ENCODE results near the gene KAT6B.
A peak's percentile ranks its signal among the peaks of the same experiment; 100 is the strongest.

The KAT6B gene

DNA sequence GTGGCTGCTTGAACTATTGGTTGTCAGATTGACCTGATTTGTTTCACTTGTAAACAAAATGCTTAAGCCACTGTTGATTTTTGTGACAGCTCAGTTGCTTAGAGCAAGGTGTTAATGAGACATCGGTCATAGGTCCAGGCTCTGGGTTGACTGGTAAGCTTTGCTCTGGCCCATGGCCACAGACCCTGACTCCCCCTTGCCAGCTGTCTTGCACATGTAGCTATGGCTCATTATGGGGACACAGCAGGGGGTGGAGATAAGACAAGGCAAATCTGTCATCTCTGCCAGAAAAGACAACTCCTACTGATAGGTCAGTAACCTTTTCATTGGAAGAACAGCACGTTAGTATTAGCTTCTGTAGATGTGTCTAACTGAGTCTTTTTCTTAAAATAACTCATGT lies 95.3 kb downstream of the KAT6B start:
- no peak for DNase-seq (ENCODE audit: low read depth)

- DNase-seq (ENCODE audit: low read depth), result peak; percentile 49
Observed at GRCh38 chr10:74922921-74923320, 96.5 kb downstream of the KAT6B start.

DNA sequence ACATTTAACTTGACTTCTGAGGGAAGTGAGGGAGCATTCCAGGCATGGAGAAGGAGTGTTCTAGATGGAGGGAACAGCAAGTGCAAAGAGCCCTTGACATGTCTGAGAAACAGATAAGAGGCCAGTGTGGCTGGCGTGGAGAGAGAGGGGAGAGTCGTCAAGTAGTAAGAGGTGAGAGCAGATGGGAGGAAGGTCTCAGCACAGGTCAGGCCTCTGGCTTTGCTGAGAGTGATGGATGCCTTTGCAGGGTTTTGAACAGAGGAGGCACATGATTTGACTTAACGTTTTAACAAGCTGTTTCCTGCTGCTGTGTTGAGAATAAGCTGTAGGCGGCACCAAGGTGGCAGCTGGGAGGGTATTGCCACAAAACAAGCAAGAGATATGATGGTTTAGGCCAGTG lies 97.2 kb downstream of the KAT6B start:
- DNase-seq (ENCODE audit: low read depth), result no peak

GRCh38 chr10:74924251-74924963 lies 98.0 kb downstream of the KAT6B start:
- DNase-seq (ENCODE audit: low read depth), result peak; percentile 97

GRCh38 chr10:74925291-74925690 lies 98.9 kb downstream of the KAT6B start:
- DNase-seq (ENCODE audit: low read depth), result no peak

- no peak for DNase-seq (ENCODE audit: low read depth)
Observed at GRCh38 chr10:74925708-74926107, 99.3 kb downstream of the KAT6B start.

GRCh38 chr10:74926791-74927585 lies 100.6 kb downstream of the KAT6B start:
- no peak for DNase-seq (ENCODE audit: low read depth)

DNA sequence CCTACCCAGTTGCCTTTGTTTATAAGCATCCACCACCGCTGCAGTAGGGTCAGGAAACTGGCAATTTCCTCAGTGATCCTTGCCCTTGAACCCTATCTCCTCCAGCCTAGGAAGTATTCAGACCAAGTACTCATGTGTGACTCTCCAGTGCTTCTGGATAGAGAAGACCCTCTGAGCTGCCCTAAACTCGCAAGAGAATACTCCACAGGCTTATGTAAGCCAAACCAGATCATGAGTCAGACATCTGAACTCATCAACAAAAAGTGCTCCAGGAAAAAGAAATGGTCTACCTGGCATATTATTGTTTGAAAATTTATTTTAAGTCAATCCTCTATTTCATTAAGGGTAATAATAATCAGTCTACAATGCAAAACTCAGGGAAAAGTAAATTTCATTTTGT lies 101.3 kb downstream of the KAT6B start:
- peak; percentile 59 for DNase-seq (ENCODE audit: low read depth)

- DNase-seq (ENCODE audit: low read depth), result no peak
Observed at GRCh38 chr10:74928742-74929191, 102.4 kb downstream of the KAT6B start.

GRCh38 chr10:74929197-74929596 lies 102.8 kb downstream of the KAT6B start:
- DNase-seq (ENCODE audit: low read depth), result peak; percentile 73

GRCh38 chr10:74930965-74931364 lies 104.6 kb downstream of the KAT6B start:
- DNase-seq (ENCODE audit: low read depth), result no peak

DNA sequence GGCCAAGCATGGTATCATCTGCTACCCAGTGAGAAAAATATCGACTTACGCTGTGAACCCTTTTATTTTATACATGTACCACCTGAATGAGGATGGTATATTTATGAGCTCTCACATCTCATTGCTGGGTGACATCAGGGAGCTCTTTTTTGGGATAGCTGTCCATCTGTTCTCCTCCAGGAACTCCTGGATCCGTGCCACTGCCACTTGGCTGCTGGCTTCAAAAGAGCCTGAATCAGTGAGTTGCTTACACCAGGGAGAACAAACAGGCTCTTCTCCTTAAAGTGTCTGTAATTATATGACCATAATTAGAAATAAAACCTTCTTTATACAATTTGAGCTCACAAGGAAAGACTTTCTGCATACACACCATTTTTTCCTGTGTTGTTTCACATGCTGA lies 106.2 kb downstream of the KAT6B start:
- DNase-seq (ENCODE audit: low read depth), result no peak

GRCh38 chr10:74934100-74934812 lies 107.9 kb downstream of the KAT6B start:
- DNase-seq (ENCODE audit: low read depth), result no peak

- peak; percentile 86 for DNase-seq (ENCODE audit: low read depth)
Observed at GRCh38 chr10:74936577-74937265, 110.3 kb downstream of the KAT6B start.

DNA sequence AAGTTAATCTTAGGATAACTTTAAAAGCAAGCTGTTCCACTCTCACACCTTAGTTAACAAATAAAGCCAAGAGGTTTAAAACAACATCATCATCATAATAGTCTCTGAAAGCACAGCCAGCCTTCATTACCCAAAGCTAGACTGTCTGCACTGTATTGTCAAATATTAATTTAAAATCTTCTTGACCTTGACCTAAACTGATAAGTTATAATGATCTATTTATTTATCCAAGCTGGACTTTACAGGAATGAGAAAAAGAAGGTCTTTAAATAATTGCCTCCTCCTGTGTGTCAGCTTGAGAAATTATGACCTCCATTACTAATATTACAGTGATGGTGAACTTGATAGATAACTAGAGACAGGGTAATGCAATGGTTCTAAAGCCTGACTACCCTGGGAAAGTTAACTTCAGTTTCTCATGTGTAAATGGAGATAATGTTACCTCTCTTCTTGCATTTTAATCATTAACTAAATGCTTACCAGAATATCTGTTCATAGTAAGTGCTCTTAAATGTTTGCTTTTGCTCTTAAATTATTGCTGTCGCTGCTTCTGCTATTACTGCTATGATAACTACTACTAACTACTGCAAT lies 111.0 kb downstream of the KAT6B start:
- no peak for DNase-seq (ENCODE audit: low read depth)

DNA sequence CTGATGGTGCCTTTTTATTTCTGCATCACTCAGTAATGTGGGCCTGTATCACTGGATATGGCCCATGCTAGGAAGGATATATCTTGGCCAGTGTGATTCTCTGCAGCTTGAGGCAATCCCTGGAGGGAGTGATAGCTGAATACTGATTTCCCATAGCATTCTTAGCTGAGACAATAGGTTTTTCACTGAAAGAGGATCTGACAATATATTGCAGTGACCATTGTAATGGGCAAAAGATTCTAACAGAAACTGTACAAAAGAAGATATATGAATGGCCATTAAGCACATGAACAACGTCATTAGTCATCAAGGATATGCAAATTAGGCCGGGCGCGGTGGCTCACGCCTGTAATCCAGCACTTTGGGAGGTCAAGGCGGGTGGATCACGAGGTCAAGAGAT lies 117.8 kb downstream of the KAT6B start:
- no peak for DNase-seq (ENCODE audit: low read depth)

GRCh38 chr10:74947781-74948401 lies 121.5 kb downstream of the KAT6B start:
- DNase-seq (ENCODE audit: low read depth), result no peak

GRCh38 chr10:74949034-74949832 lies 122.8 kb downstream of the KAT6B start:
- peak; percentile 49 for DNase-seq (ENCODE audit: low read depth)

DNA sequence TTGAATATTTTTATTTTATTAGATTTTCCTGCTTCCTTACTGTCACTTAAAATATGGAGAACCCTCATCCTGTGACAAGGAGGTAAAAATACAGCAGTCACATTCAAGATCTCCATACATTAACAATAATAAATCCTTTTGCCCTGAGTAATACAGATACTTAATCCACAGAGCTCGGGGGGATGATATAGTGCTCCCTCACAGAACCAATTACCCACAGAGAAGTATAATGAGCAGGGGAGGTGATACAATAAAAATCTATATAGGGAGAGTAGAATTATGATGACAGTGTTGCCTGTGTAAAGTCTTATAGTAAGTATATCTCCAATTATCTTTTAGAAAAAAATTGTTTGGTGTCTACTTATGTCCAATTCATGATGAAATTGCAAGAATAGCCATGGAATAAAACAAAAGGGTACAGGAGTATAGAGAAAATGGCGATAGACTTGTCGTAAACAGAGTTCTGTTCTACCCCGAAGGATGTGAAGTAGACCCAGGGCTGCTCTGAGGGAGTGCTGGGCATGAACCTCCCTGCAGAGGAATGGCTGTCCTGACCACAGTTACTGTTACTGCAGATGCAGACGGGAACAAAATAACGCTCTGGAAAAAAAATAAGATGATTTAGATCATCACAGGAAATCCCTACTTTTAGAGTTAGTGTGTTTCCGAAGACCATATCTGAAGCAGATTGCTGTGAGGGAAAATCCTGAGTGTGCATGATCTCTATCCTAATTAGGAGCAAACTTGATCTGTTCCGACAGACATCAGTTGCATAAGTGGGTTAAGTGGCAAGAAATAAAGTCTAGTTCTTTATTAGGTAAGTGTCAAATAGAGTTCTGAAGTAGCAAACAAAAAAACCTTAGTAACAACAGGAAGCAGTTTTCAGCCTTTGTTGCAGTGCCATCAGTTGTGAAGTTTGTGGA lies 123.7 kb downstream of the KAT6B start:
- DNase-seq (ENCODE audit: low read depth), result peak; percentile 49
